Skin epidermis (tissue), 12 donors: ENCODE results near the gene SCRT2.

Experiments used
- H3K27ac ChIP-seq, 21 experiments: fragments of 200-600 bp; sonication (generic) in 11 of 21; one replicate each; pipeline ENCODE4 v1.5.0; 2020; ENCODE audit warnings: mild to moderate bottlenecking in 3 of 21, inconsistent platforms in 2 of 21, moderate library complexity in 2 of 21
- H3K4me3 ChIP-seq, 7 experiments: fragments of 200-600 bp; sonication (generic) in 2 of 7; one replicate each; pipeline ENCODE4 v1.5.0; 2020; ENCODE audit warnings: inconsistent platforms in 2 of 7, mild to moderate bottlenecking in 2 of 7, moderate library complexity in 1 of 7

SCRT2 gene

GRCh38 chr20:640674-641515 lies 34.7 kb downstream of the SCRT2 start:
- Histone ChIP-seq H3K27ac (no peak overlapping the region), H3K4me3 (no peak overlapping the region)

- H3K4me3 ChIP-seq = no peak overlapping the region
Observed at GRCh38 chr20:638579-638978, 37.0 kb downstream of the SCRT2 start.

GRCh38 chr20:637559-637958 lies 38.0 kb downstream of the SCRT2 start:
- no peak overlapping the region for H3K27ac ChIP-seq
- no peak overlapping the region for H3K4me3 ChIP-seq

More at GRCh38 chr20:638579-638978, 37.0 kb downstream of the SCRT2 start:
- no peak overlapping the region for H3K27ac ChIP-seq

GRCh38 chr20:635893-636338 lies 39.7 kb downstream of the SCRT2 start:
- Histone ChIP-seq H3K27ac (no peak overlapping the region), H3K4me3 (no peak overlapping the region)

- Histone ChIP-seq H3K27ac (no peak overlapping the region), H3K4me3 (no peak overlapping the region)
Observed at GRCh38 chr20:635028-635892, 40.3 kb downstream of the SCRT2 start.

GRCh38 chr20:634148-634925 lies 41.3 kb downstream of the SCRT2 start:
- Histone ChIP-seq H3K4me3 (no peak overlapping the region), H3K27ac (no peak overlapping the region)

- Histone ChIP-seq H3K4me3 (no peak overlapping the region), H3K27ac (no peak overlapping the region)
Observed at GRCh38 chr20:631101-631500, 44.5 kb downstream of the SCRT2 start.

- Histone ChIP-seq H3K4me3 (no peak overlapping the region), H3K27ac (no peak overlapping the region)
Observed at GRCh38 chr20:626579-626978, 49.0 kb downstream of the SCRT2 start.

- Histone ChIP-seq H3K4me3 (no peak overlapping the region), H3K27ac (no peak overlapping the region)
Observed at GRCh38 chr20:625360-625932, 50.2 kb downstream of the SCRT2 start.

GRCh38 chr20:623704-624103 lies 51.9 kb downstream of the SCRT2 start:
- H3K4me3 ChIP-seq = no peak overlapping the region
- H3K27ac ChIP-seq = no peak overlapping the region

- Histone ChIP-seq H3K4me3 (no peak overlapping the region), H3K27ac (no peak overlapping the region)
Observed at GRCh38 chr20:623021-623420, 52.6 kb downstream of the SCRT2 start.

GRCh38 chr20:622161-622560 lies 53.4 kb downstream of the SCRT2 start:
- no peak overlapping the region for H3K4me3 ChIP-seq
- H3K27ac ChIP-seq = no peak overlapping the region

- no peak overlapping the region for H3K4me3 ChIP-seq
- H3K27ac ChIP-seq = no peak overlapping the region
Observed at GRCh38 chr20:621125-621756, 54.4 kb downstream of the SCRT2 start.

- Histone ChIP-seq H3K27ac (no peak overlapping the region), H3K4me3 (no peak overlapping the region)
Observed at GRCh38 chr20:620246-620645, 55.4 kb downstream of the SCRT2 start.

GRCh38 chr20:618980-619379 lies 56.6 kb downstream of the SCRT2 start:
- no peak overlapping the region for H3K27ac ChIP-seq
- no peak overlapping the region for H3K4me3 ChIP-seq

GRCh38 chr20:617934-618690 lies 57.5 kb downstream of the SCRT2 start:
- Histone ChIP-seq H3K27ac (no peak overlapping the region), H3K4me3 (no peak overlapping the region)

GRCh38 chr20:615514-615913 lies 60.1 kb downstream of the SCRT2 start:
- H3K4me3 ChIP-seq = no peak overlapping the region
- no peak overlapping the region for H3K27ac ChIP-seq

- Histone ChIP-seq H3K4me3 (no peak overlapping the region), H3K27ac (no peak overlapping the region)
Observed at GRCh38 chr20:611843-612185, 63.8 kb downstream of the SCRT2 start.
